ENCODE data around the gene OCA2. TPM values are rescaled to one million over a fixed set of nuclear protein-coding genes. Genes with fewer than 3 reads are reported as not detected.
"Not testable (repeated sequence)": the region's sequence is repeated elsewhere in the genome, so short reads cannot be mapped to it uniquely, and the experiment has no call there.

OCA2 gene
- total RNA-seq, 1 donor from 2014 or later = 1.2 TPM

- Mint-ChIP-seq H3K36me3 (ENCODE audit: unreplicated experiment) (no peaks in the 10 kb centered on the region), H3K4me3 (ENCODE audit: unreplicated experiment) (no peak overlapping the region), H3K27me3 (ENCODE audit: unreplicated experiment) (no peaks in the 10 kb centered on the region), H3K9me3 (ENCODE audit: unreplicated experiment) (peaks cover 10% of the 10 kb centered on the region), H3K27ac (ENCODE audit: unreplicated experiment) (no peak overlapping the region), H3K4me1 (ENCODE audit: unreplicated experiment) (no peaks in the 10 kb centered on the region)
- no peak for TF ChIP-seq CTCF (IDR thresholded peaks at IDR 0.05)
- DNase-seq (ENCODE audit: extremely low spot score, unreplicated experiment) = no peak
These were observed 84.4 kb downstream of the OCA2 start for GRCh38 chr15:28014623-28015200.

- DNase-seq (ENCODE audit: extremely low spot score, unreplicated experiment) = no peak
- no peaks in the 10 kb centered on the region for H3K27me3 Mint-ChIP-seq (ENCODE audit: unreplicated experiment)
- TF ChIP-seq CTCF (IDR thresholded peaks at IDR 0.05) = no peak
- H3K9me3 Mint-ChIP-seq (ENCODE audit: unreplicated experiment) = peaks cover 13% of the 10 kb centered on the region
- H3K36me3 Mint-ChIP-seq (ENCODE audit: unreplicated experiment) = no peaks in the 10 kb centered on the region
- no peak overlapping the region for H3K27ac Mint-ChIP-seq (ENCODE audit: unreplicated experiment)
- H3K4me3 Mint-ChIP-seq (ENCODE audit: unreplicated experiment) = no peak overlapping the region
- H3K4me1 Mint-ChIP-seq (ENCODE audit: unreplicated experiment) = no peaks in the 10 kb centered on the region
These were observed 85.1 kb downstream of the OCA2 start for GRCh38 chr15:28013976-28014375.

GRCh38 chr15:28013480-28013879 is 85.6 kb downstream of the OCA2 start:
- H3K36me3 Mint-ChIP-seq (ENCODE audit: unreplicated experiment) = no peaks in the 10 kb centered on the region
- no peaks in the 10 kb centered on the region for H3K27me3 Mint-ChIP-seq (ENCODE audit: unreplicated experiment)
- no peaks in the 10 kb centered on the region for H3K4me1 Mint-ChIP-seq (ENCODE audit: unreplicated experiment)
- DNase-seq (ENCODE audit: extremely low spot score, unreplicated experiment) = peak; percentile 78
- no peak for TF ChIP-seq CTCF (IDR thresholded peaks at IDR 0.05)
- peaks cover 18% of the 10 kb centered on the region for H3K9me3 Mint-ChIP-seq (ENCODE audit: unreplicated experiment)
- no peak overlapping the region for H3K27ac Mint-ChIP-seq (ENCODE audit: unreplicated experiment)
- no peak overlapping the region for H3K4me3 Mint-ChIP-seq (ENCODE audit: unreplicated experiment)

- no peak overlapping the region for H3K27ac Mint-ChIP-seq (ENCODE audit: unreplicated experiment)
- peak; percentile 11 for DNase-seq (ENCODE audit: extremely low spot score, unreplicated experiment)
- H3K9me3 Mint-ChIP-seq (ENCODE audit: unreplicated experiment) = peaks cover 23% of the 10 kb centered on the region
- no peak for TF ChIP-seq CTCF (IDR thresholded peaks at IDR 0.05)
- H3K36me3 Mint-ChIP-seq (ENCODE audit: unreplicated experiment) = no peaks in the 10 kb centered on the region
- no peak overlapping the region for H3K4me3 Mint-ChIP-seq (ENCODE audit: unreplicated experiment)
- no peaks in the 10 kb centered on the region for H3K4me1 Mint-ChIP-seq (ENCODE audit: unreplicated experiment)
- no peaks in the 10 kb centered on the region for H3K27me3 Mint-ChIP-seq (ENCODE audit: unreplicated experiment)
These were observed 86.9 kb downstream of the OCA2 start for GRCh38 chr15:28012231-28012630.

GRCh38 chr15:28008175-28008574 is 90.9 kb downstream of the OCA2 start:
- not testable (repeated sequence) for H3K27me3 Mint-ChIP-seq (ENCODE audit: unreplicated experiment); H3K4me3 Mint-ChIP-seq (ENCODE audit: unreplicated experiment); H3K27ac Mint-ChIP-seq (ENCODE audit: unreplicated experiment); H3K4me1 Mint-ChIP-seq (ENCODE audit: unreplicated experiment); DNase-seq (ENCODE audit: extremely low spot score, unreplicated experiment); H3K36me3 Mint-ChIP-seq (ENCODE audit: unreplicated experiment)
- peaks cover 23% of the 10 kb centered on the region for H3K9me3 Mint-ChIP-seq (ENCODE audit: unreplicated experiment)
